GM21515 (cell line): ENCODE data around the gene SENP1.

Source experiments
- ATAC-seq: cut with Tn5 transposase; IDR thresholded peaks from one replicate; pipeline ENCODE4 v1.9.1; 2021; ENCODE audit not compliant: unreplicated experiment

SENP1 gene

GRCh38 chr12:48068457-48068856 lies 37.4 kb downstream of the SENP1 start:
- no peak for ATAC-seq

- ATAC-seq: no peak
Observed at GRCh38 chr12:48067250-48067938, 38.5 kb downstream of the SENP1 start.

GRCh38 chr12:48065041-48065440 lies 40.8 kb downstream of the SENP1 start:
- no peak for ATAC-seq

- no peak for ATAC-seq
Observed at GRCh38 chr12:48063530-48063929, 42.3 kb downstream of the SENP1 start.

GRCh38 chr12:48061938-48062719 lies 43.8 kb downstream of the SENP1 start:
- no peak for ATAC-seq

GRCh38 chr12:48060474-48060873 lies 45.4 kb downstream of the SENP1 start:
- no peak for ATAC-seq

- ATAC-seq: no peak
Observed at GRCh38 chr12:48058771-48059170, 47.1 kb downstream of the SENP1 start.

GRCh38 chr12:48054955-48055821 lies 50.7 kb downstream of the SENP1 start:
- ATAC-seq: no peak

- no peak for ATAC-seq
Observed at GRCh38 chr12:48053883-48054282, 52.0 kb downstream of the SENP1 start.

- ATAC-seq: no peak
Observed at GRCh38 chr12:48053122-48053521, 52.8 kb downstream of the SENP1 start.

- ATAC-seq: no peak
Observed at GRCh38 chr12:48051681-48052080, 54.2 kb downstream of the SENP1 start.

GRCh38 chr12:48050174-48050573 lies 55.7 kb downstream of the SENP1 start:
- ATAC-seq: no peak

- ATAC-seq: no peak
Observed at GRCh38 chr12:48045965-48046518, 59.8 kb downstream of the SENP1 start.

- ATAC-seq: no peak
Observed at GRCh38 chr12:48045061-48045846, 60.6 kb downstream of the SENP1 start.

- ATAC-seq: no peak
Observed at GRCh38 chr12:48044396-48044795, 61.5 kb downstream of the SENP1 start.

- no peak for ATAC-seq
Observed at GRCh38 chr12:48043771-48044170, 62.1 kb downstream of the SENP1 start.

GRCh38 chr12:48041591-48042423 lies 64.1 kb downstream of the SENP1 start:
- ATAC-seq: no peak

- no peak for ATAC-seq
Observed at GRCh38 chr12:48040354-48040753, 65.5 kb downstream of the SENP1 start.

GRCh38 chr12:48039151-48039550 lies 66.7 kb downstream of the SENP1 start:
- no peak for ATAC-seq

- ATAC-seq: no peak
Observed at GRCh38 chr12:48038085-48038484, 67.8 kb downstream of the SENP1 start.
